IPS DF 6.9 (cell line): ENCODE measurements around the gene IL1RAPL2.
"Not testable (repeated sequence)": the region's sequence is repeated elsewhere in the genome, so short reads cannot be mapped to it uniquely, and the experiment has no call there.

Experiments
- DNase-seq: peaks from one replicate; pipeline ENCODE4 v3.0.0-alpha.2; 2013; ENCODE audit warnings: low read depth, low spot score
- H3K27ac ChIP-seq: one replicate; pipeline ENCODE4 v1.5.1; 2013; ENCODE audit warnings: low read length, control low read depth
- H3K27me3 ChIP-seq: 2 replicates; pipeline ENCODE4 v1.6.1; 2013; ENCODE audit warnings: mild to moderate bottlenecking, low read length; ENCODE audit not compliant: control insufficient read depth, insufficient read depth
- H3K36me3 ChIP-seq: 2 replicates; pipeline ENCODE4 v1.6.1; 2013; ENCODE audit warnings: low read length; ENCODE audit not compliant: control insufficient read depth, insufficient read depth
- H3K4me1 ChIP-seq: 2 replicates; pipeline ENCODE4 v1.6.1; 2013; ENCODE audit warnings: low read length; ENCODE audit not compliant: control insufficient read depth, insufficient read depth
- H3K4me3 ChIP-seq: 2 replicates; pipeline ENCODE4 v1.5.1; 2013; ENCODE audit warnings: mild to moderate bottlenecking, low read length
- H3K9me3 ChIP-seq: 2 replicates; pipeline ENCODE4 v1.6.1; 2013; ENCODE audit warnings: low read length, inconsistent platforms; ENCODE audit not compliant: control insufficient read depth, insufficient read depth
- WGBS: extraction: QIAGEN DNeasy Blood & Tissue Kit; methylation state at CpG from one replicate; pipeline ENCODE4 v1.1.7; 2013; ENCODE audit warnings: mixed read lengths, missing lambda C conversion rate; ENCODE audit not compliant: insufficient read length, insufficient coverage; 5-methylcytosine and 5-hydroxymethylcytosine counted together

Gene IL1RAPL2

DNA sequence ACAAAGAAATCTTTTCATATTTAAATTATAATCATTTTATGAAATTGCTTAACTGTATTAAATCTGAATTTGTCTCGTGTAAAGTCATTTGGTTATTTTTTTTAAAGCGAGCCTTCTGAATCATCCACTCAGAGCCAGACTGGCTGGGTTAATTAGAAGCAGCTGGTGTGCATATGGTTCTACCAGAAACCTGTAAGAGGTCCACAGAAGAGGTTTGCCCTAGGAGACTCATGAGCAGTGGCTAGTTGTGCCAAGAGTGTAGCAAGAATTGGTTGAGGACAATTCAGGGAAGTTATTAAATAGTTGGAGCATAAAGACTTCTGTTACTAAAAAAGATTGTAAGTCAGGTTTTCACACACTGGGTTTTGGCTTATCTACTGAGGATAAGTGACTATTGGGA lies 267.4 kb downstream of the IL1RAPL2 start:
- DNase-seq = no peak
- Histone ChIP-seq H3K9me3 (no peaks in the 10 kb centered on the region), H3K4me1 (no peaks in the 10 kb centered on the region), H3K36me3 (no peaks in the 10 kb centered on the region), H3K27ac (no peak overlapping the region), H3K4me3 (no peak overlapping the region), H3K27me3 (no peaks in the 10 kb centered on the region)
- WGBS = no CpG with 5 or more reads among the region's 2 CpGs

DNA sequence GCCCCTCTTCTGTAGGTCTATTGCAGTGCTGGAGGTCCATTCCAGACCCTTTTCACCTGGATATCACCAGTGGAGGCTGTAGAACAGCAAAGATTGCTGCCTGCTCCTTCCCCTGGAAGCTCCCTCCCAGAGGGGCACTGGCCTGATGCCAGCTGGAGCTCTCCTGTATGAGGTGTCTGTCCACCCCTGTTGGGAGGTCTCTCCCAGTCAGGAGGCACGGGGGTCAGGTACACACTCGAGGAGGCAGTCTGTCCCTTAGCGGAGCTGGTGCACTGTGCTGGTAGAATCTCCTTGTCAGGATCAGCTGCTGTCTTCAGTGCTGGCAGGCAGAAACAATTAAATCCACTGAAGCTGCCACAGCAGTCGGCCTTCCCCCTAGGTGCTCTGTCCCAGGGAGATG lies 276.6 kb downstream of the IL1RAPL2 start:
- DNase-seq = no peak
- Histone ChIP-seq H3K27me3 (no peaks in the 10 kb centered on the region), H3K36me3 (no peaks in the 10 kb centered on the region), H3K4me1 (no peaks in the 10 kb centered on the region), H3K9me3 (no peaks in the 10 kb centered on the region), H3K4me3 (no peak overlapping the region), H3K27ac (no peak overlapping the region)
- WGBS = no CpG with 5 or more reads among the region's 4 CpGs

DNA sequence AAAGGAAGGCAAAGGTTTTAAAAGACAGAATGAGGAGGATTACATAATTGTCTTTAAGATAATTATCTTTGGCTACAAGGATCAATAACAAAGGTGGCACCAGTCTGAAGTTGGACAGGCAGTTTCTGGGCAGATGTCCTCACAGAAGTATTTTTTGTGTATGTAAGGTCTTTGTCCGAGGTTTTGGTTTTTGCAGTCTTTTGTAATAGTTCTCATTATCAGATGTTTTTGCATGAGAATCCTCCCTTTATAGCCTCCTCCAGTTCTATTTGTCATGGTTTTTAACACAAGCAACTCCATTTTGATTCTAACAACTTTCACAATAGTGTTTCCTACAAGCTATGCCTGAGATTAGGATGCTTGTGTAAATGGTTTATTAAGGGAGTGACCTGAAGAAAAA lies 286.2 kb downstream of the IL1RAPL2 start:
- no peaks in the 10 kb centered on the region for H3K4me1 ChIP-seq
- H3K4me3 ChIP-seq = no peak overlapping the region
- H3K27ac ChIP-seq = no peak overlapping the region
- no peaks in the 10 kb centered on the region for H3K27me3 ChIP-seq
- H3K36me3 ChIP-seq = no peaks in the 10 kb centered on the region
- no peak for DNase-seq
- no peaks in the 10 kb centered on the region for H3K9me3 ChIP-seq
- WGBS = no CpG with 5 or more reads among the region's 1 CpG

DNA sequence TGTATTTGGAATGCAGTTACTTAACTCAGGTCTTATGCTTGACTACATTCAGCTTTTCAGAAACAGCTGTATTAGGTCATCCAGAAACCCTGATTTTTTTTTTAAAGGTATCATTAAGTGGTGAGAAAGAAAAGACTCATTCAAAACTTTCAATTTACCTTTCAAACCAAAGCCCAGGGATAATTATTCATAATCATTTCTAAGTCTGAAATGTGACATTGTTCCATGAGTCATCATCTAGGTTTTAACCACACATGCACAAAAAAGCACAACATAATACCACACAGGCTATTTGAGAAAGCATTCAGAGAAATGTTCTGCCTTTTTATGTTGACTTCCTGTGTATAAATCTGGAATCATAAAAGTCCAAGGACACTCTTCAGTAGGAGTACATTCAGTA lies 288.2 kb downstream of the IL1RAPL2 start:
- Histone ChIP-seq H3K27ac (no peak overlapping the region), H3K9me3 (no peaks in the 10 kb centered on the region), H3K36me3 (no peaks in the 10 kb centered on the region), H3K27me3 (no peaks in the 10 kb centered on the region), H3K4me3 (no peak overlapping the region), H3K4me1 (no peaks in the 10 kb centered on the region)
- DNase-seq = no peak

DNA sequence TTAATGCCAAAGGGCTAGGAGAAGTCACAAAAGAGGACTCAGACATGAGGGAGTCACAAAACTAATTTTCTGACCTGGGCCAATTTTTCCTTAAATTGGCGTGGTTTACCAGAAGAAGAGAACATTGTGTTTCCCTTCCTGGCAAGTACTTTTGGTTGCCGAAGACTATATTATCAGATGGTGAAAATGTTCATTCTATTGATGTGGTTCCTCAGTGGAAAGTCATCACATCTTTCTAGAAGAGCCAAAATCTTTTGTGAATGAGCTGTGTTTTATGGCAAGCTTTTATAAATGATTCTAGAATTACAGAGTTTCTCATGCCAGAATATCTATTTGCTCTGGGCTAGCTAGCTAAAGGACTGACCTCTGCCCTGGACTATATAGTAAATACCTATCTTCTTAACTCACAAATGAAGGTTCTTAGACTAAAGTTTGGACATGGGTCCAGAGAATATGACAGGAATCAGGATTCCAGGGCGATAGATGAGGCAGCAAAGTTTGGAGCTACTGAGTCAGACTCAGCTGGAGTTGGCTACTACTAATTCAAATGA lies 288.9 kb downstream of the IL1RAPL2 start:
- Histone ChIP-seq H3K27me3 (no peaks in the 10 kb centered on the region), H3K36me3 (no peaks in the 10 kb centered on the region), H3K9me3 (no peaks in the 10 kb centered on the region), H3K27ac (no peak overlapping the region), H3K4me3 (no peak overlapping the region), H3K4me1 (no peaks in the 10 kb centered on the region)
- WGBS = no CpG with 5 or more reads among the region's 3 CpGs
- no peak for DNase-seq

DNA sequence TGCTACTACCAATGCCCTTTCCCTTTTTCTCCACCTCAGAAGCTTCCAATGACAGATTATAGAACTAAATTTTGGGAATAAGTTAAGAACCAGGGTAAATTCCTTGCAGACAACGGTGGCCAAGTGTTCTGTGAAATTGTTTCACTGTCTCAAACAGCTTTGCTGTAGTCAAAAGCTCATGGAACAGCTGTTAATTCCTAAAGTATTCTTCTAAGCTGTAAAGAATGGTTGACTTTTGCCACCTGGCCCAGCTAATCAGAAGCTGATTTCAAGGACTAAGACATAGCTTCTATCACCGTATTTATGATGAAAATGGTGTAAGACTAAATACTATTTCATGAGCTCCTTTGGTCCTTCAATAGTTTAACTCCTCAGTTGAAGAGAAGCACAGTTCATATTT lies 297.5 kb downstream of the IL1RAPL2 start:
- H3K36me3 ChIP-seq = no peaks in the 10 kb centered on the region
- no peaks in the 10 kb centered on the region for H3K27me3 ChIP-seq
- H3K9me3 ChIP-seq = no peaks in the 10 kb centered on the region
- DNase-seq = no peak
- H3K4me1 ChIP-seq = no peaks in the 10 kb centered on the region
- no peak overlapping the region for H3K4me3 ChIP-seq
- no CpG with 5 or more reads among the region's 2 CpGs for WGBS
- H3K27ac ChIP-seq = no peak overlapping the region

DNA sequence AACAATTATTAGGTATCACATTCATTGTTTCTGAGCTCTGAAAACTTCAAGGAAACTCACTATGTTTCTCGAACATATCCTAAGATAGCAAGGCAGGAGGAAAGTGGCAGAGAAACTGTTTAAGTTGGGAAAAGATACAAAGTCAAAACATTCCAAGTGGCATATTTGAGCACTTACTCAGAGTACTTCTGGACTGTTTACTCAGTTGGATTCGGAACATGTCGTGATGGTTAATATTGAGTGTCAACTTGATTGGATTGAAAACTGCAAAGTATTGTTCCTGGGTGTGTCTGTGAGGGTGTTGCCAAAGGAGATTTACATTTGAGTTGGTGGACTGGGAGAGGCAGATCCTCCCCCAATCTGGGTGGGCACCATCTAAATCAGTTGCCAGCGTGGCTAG lies 298.3 kb downstream of the IL1RAPL2 start:
- H3K27me3 ChIP-seq = no peaks in the 10 kb centered on the region
- H3K4me3 ChIP-seq = no peak overlapping the region
- no peak for DNase-seq
- no peak overlapping the region for H3K27ac ChIP-seq
- no peaks in the 10 kb centered on the region for H3K9me3 ChIP-seq
- WGBS = no CpG with 5 or more reads among the region's 4 CpGs
- H3K36me3 ChIP-seq = no peaks in the 10 kb centered on the region
- H3K4me1 ChIP-seq = no peaks in the 10 kb centered on the region

DNA sequence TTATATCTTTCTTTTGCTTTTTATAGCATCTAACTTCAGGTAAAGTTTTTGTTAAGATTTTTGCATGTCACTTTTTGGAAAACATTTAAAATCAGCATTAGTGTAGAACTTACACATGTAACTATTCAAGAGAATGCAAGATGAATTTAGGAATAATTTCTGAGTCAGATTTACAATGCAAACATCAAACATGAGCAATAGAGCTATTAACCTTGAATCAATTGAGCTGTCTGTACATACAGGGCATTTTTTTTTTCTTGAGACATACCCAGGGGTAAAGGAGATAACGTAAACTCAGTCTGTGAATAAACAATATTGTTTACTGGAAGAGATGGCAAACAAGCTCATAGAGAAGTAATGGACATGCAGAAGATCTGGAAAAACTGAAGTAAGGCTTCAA lies 311.5 kb downstream of the IL1RAPL2 start:
- H3K9me3 ChIP-seq = no peaks in the 10 kb centered on the region
- DNase-seq = no peak

DNA sequence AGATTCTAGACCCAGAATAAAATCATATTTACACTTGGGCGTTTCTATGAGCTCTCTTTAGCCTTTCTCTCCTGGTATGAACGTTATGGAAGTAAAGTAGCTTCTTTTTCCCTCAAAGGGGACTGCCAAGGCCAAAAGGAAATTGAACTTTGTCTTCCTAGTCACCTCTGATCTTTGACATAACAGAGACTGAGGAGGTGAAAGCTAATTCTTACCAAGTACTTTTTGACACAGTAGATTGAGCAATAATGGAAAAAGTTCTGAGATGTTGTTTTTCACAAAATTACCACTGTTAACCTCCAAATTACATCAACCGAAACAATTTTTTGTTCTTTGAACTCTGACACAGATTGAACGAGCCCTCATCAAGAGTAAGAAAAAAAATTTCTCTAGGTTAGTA lies 336.1 kb downstream of the IL1RAPL2 start:
- no peaks in the 10 kb centered on the region for H3K36me3 ChIP-seq
- H3K4me3 ChIP-seq = no peak overlapping the region
- no peaks in the 10 kb centered on the region for H3K4me1 ChIP-seq
- H3K27me3 ChIP-seq = no peaks in the 10 kb centered on the region
- no CpG with 5 or more reads among the region's 4 CpGs for WGBS
- H3K9me3 ChIP-seq = no peaks in the 10 kb centered on the region
- DNase-seq = no peak
- H3K27ac ChIP-seq = no peak overlapping the region

More for the DNA sequence above, 311.5 kb downstream of the IL1RAPL2 start:
- WGBS = no CpG with 5 or more reads among the region's 1 CpG
- no peak overlapping the region for H3K4me3 ChIP-seq
- no peaks in the 10 kb centered on the region for H3K27me3 ChIP-seq
- no peaks in the 10 kb centered on the region for H3K4me1 ChIP-seq
- no peak overlapping the region for H3K27ac ChIP-seq
- H3K36me3 ChIP-seq = no peaks in the 10 kb centered on the region

DNA sequence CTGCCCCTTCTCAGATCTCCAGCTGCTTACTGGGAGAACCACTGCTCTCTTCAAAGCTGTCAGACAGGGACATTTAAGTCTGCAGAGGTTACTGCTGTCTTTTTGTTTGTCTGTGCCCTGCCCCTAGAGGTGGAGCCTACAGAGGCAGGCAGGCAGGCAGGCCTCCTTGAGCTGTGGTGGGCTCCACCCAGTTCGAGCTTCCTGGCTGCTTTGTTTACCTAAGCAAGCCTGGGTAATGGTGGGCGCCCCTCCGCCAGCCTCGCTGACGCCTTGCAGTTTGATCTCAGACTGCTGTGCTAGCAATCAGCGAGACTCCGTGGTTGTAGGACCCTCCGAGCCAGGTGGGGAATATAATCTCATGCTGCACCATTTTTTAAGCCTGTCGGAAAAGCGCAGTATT lies 343.7 kb downstream of the IL1RAPL2 start:
- DNase-seq = not testable (repeated sequence)
- no CpG with 5 or more reads among the region's 10 CpGs for WGBS

DNA sequence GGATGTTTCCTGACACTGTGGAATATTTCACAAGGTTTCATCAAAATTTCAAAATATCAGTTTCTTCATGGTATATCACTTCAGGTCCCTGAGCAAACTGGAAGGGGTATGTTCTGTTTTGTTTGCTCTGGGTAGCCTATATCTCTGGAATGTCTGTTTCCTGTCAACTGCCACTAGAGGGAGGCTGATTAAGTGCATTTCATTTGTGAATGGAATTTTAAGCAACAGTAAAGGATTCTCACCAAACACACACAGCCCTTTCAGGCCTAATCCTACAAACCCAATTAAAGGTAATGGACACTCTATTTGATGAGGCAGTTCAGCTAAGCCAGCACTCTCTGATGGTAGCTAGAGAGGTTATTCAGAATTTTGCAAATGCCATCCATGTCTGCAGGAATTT lies 347.3 kb downstream of the IL1RAPL2 start:
- no peak for DNase-seq
- no peaks in the 10 kb centered on the region; the same call in 1 of the 2 replicates for H3K4me1 ChIP-seq
- no peaks in the 10 kb centered on the region for H3K36me3 ChIP-seq
- no peaks in the 10 kb centered on the region for H3K27me3 ChIP-seq
- H3K27ac ChIP-seq = no peak overlapping the region
- H3K9me3 ChIP-seq = no peaks in the 10 kb centered on the region
- H3K4me3 ChIP-seq = no peak overlapping the region

More for the DNA sequence above, 343.7 kb downstream of the IL1RAPL2 start:
- H3K27me3 ChIP-seq, H3K27ac ChIP-seq, H3K9me3 ChIP-seq, H3K4me1 ChIP-seq, H3K36me3 ChIP-seq: not testable (repeated sequence)
- peak overlapping the region; percentile 67; the same call in 1 of the 2 replicates for H3K4me3 ChIP-seq
